Testis (tissue), 3 donors: ENCODE results near the gene HGF. TPM values are rescaled to one million over a fixed set of nuclear protein-coding genes. Genes with fewer than 3 reads are reported as not detected.

Experiments
- DNase-seq: peaks from one replicate; pipeline ENCODE4 v3.0.0-alpha.2; 2019
- H3K27ac ChIP-seq, 2 donors: fragments of 200-600 bp; sonication (generic); one replicate each; pipeline ENCODE4 v1.5.1; 2019
- H3K27me3 ChIP-seq: fragments of 200-600 bp; sonication (generic); one replicate; pipeline ENCODE4 v1.5.1; 2019
- H3K36me3 ChIP-seq: fragments of 200-600 bp; sonication (generic); one replicate; pipeline ENCODE4 v1.5.1; 2017; ENCODE audit warnings: low read depth; ENCODE audit errors: missing control alignments
- H3K4me1 ChIP-seq: fragments of 200-600 bp; sonication (generic); one replicate; pipeline ENCODE4 v1.5.1; 2019
- H3K4me3 ChIP-seq, 2 donors: fragments of 200-600 bp; sonication (generic); one replicate each; pipeline ENCODE4 v1.5.1; 2017 to 2019
- H3K9me3 ChIP-seq: fragments of 200-600 bp; sonication (generic); one replicate; pipeline ENCODE4 v1.5.1; 2017
- CTCF ChIP-seq, 3 experiments: fragments of 450-650 bp in 2 of 3; fragments of 200-600 bp in 1 of 3; sonication (generic) in 1 of 3; IDR thresholded peaks; one replicate each; pipeline ENCODE4 v1.5.1; 2016 to 2019; ENCODE audit warnings: antibody characterized with exemption in 3 of 3, mild to moderate bottlenecking in 2 of 3, moderate library complexity in 1 of 3
- POLR2A ChIP-seq: fragments of 450-650 bp; IDR thresholded peaks from one replicate; pipeline ENCODE4 v1.6.1; 2017; ENCODE audit warnings: antibody characterized with exemption, mild to moderate bottlenecking, moderate library complexity
- WGBS, 2 donors: methylation state at CpG; one replicate each; pipeline ENCODE4 v1.1.5; 2018; 5-methylcytosine and 5-hydroxymethylcytosine counted together
- intact Hi-C: fragments of 100-400 bp; cut with DNase I; formaldehyde crosslinking; loops from one replicate; pipeline ENCODE4 v1.15.1; 2023; ENCODE audit warnings: low total_unique reads
- polyA plus RNA-seq: library from polyadenylated mRNA; stranded (reverse); fragments of 350-450 nt; fragmentation: Illumina TruSeq; extraction: RNeasy Lipid Tissue Mini Kit (QIAGEN cat#74804); gene quantifications from one replicate; pipeline ENCODE4 v1.2.3, GENCODE V29; 2014; ENCODE audit warnings: low read depth, low replicate concordance; ENCODE audit not compliant: insufficient read depth
- total RNA-seq, 2 donors: library from RNA; depleted of rRNA; stranded (reverse); fragments of >200 nt; gene quantifications; one replicate each; pipeline ENCODE4 v1.2.3, GENCODE V29; 2016

The HGF gene
- total and polyA plus RNA-seq, 3 donors from 2014 or later: 3.1 to 5.0 (median 3.4) TPM

- WGBS, 2 donors: 89 to 97% methylated on average over 2 of the region's 2 CpGs
- no peak for DNase-seq
- H3K9me3 ChIP-seq: no peaks in the 10 kb centered on the region
- intact Hi-C loops: no loop called here
- H3K4me3 ChIP-seq: no peak overlapping the region
- TF ChIP-seq CTCF (IDR thresholded peaks at IDR 0.05) (no peak), POLR2A (no peak)
- H3K27ac ChIP-seq: no peak overlapping the region
- H3K4me1 ChIP-seq: no peaks in the 10 kb centered on the region
- no peaks in the 10 kb centered on the region for H3K36me3 ChIP-seq
- H3K27me3 ChIP-seq: no peaks in the 10 kb centered on the region
Observed at GRCh38 chr7:81745637-81746036, 24.2 kb downstream of the HGF start.

DNA sequence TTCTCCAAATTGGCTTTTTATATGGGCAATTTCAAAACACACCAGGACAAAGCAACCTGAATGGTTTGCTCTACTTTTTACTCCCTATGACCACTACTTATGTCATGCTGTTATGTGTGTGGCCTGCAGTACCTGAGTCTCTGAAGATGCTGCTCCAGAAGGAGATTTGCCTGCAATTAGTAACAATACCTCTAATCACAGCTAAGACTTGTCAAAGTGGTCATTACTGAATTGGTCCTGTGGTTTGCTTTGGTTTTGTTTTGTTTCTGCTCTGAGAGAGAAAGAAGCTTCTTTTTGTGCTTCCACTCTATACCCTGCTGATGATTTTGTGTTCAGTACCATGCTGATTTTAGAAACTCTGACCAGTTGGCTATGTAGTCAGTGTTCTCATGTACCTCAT is 25.5 kb downstream of the HGF start:
- no peaks in the 10 kb centered on the region for H3K36me3 ChIP-seq
- no peak overlapping the region for H3K27ac ChIP-seq
- H3K4me3 ChIP-seq: no peak overlapping the region
- no peaks in the 10 kb centered on the region for H3K4me1 ChIP-seq
- no peaks in the 10 kb centered on the region for H3K27me3 ChIP-seq
- intact Hi-C loops: no loop called here
- TF ChIP-seq CTCF (IDR thresholded peaks at IDR 0.05): no peak
- no peak for TF ChIP-seq POLR2A
- DNase-seq: no peak
- H3K9me3 ChIP-seq: no peaks in the 10 kb centered on the region

GRCh38 chr7:81743665-81744064 is 26.2 kb downstream of the HGF start:
- no peak for DNase-seq
- H3K27ac ChIP-seq: no peak overlapping the region
- no peaks in the 10 kb centered on the region for H3K36me3 ChIP-seq
- H3K4me3 ChIP-seq: no peak overlapping the region
- intact Hi-C loops: no loop called here
- 86 to 90% methylated on average over 4 of the region's 4 CpGs for WGBS, 2 donors
- TF ChIP-seq POLR2A: no peak
- no peak for TF ChIP-seq CTCF (IDR thresholded peaks at IDR 0.05)
- H3K27me3 ChIP-seq: no peaks in the 10 kb centered on the region
- no peaks in the 10 kb centered on the region for H3K4me1 ChIP-seq
- no peaks in the 10 kb centered on the region for H3K9me3 ChIP-seq

DNA sequence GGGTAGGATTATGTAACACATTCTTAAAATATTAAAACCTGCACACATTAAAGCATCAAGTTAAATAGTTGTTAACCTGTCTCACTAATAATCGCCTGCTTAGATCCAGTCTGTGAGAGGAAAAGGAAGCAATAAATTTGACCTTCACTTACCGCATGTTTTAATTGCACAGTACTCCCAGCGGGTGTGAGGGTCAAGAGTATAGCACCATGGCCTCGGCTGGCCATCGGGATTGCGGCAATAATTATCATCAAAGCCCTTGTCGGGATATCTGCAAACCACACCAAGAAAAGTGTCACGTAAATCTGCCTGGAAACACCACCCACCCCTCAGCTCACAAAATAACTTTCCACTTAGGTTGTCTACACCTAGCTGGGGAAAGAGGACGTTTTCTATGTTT is 26.6 kb downstream of the HGF start:
- Histone ChIP-seq H3K9me3 (no peaks in the 10 kb centered on the region), H3K27me3 (no peaks in the 10 kb centered on the region), H3K4me1 (no peaks in the 10 kb centered on the region), H3K27ac (no peak overlapping the region), H3K36me3 (no peaks in the 10 kb centered on the region), H3K4me3 (no peak overlapping the region)
- DNase-seq: no peak
- TF ChIP-seq POLR2A (no peak), CTCF (IDR thresholded peaks at IDR 0.05) (no peak)
- WGBS, 2 donors: 75 to 77% methylated on average over 9 of the region's 9 CpGs
- intact Hi-C loops: no loop called here

GRCh38 chr7:81740403-81740802 is 29.4 kb downstream of the HGF start:
- H3K4me1 ChIP-seq: no peaks in the 10 kb centered on the region
- DNase-seq: no peak
- TF ChIP-seq CTCF (IDR thresholded peaks at IDR 0.05): no peak
- no peak for TF ChIP-seq POLR2A
- no peak overlapping the region for H3K4me3 ChIP-seq
- no peaks in the 10 kb centered on the region for H3K9me3 ChIP-seq
- H3K36me3 ChIP-seq: no peaks in the 10 kb centered on the region
- H3K27me3 ChIP-seq: no peaks in the 10 kb centered on the region
- intact Hi-C loops: no loop called here
- H3K27ac ChIP-seq: no peak overlapping the region
